Measurements from ENCODE around the gene FAM20B.

The FAM20B gene

GRCh38 chr1:179092896-179093461, 67.3 kb downstream of the FAM20B start:
- DNase-seq (ENCODE audit: low read depth), result no peak

- no peak for DNase-seq (ENCODE audit: low read depth)
Measured at GRCh38 chr1:179094818-179095217, 69.1 kb downstream of the FAM20B start.

- DNase-seq (ENCODE audit: low read depth), result no peak
Measured at GRCh38 chr1:179095377-179095776, 69.7 kb downstream of the FAM20B start.

GRCh38 chr1:179095924-179096323, 70.2 kb downstream of the FAM20B start:
- DNase-seq (ENCODE audit: low read depth), result no peak

- no peak for DNase-seq (ENCODE audit: low read depth)
Measured at GRCh38 chr1:179099891-179100290, 74.2 kb downstream of the FAM20B start.

- no peak for DNase-seq (ENCODE audit: low read depth)
Measured at GRCh38 chr1:179101566-179101965, 75.9 kb downstream of the FAM20B start.

GRCh38 chr1:179103999-179104398, 78.3 kb downstream of the FAM20B start:
- no peak for DNase-seq (ENCODE audit: low read depth)

GRCh38 chr1:179104611-179105250, 79.0 kb downstream of the FAM20B start:
- DNase-seq (ENCODE audit: low read depth), result no peak

- DNase-seq (ENCODE audit: low read depth), result no peak
Measured at GRCh38 chr1:179105393-179105792, 79.7 kb downstream of the FAM20B start.

GRCh38 chr1:179107706-179108629, 82.3 kb downstream of the FAM20B start:
- DNase-seq (ENCODE audit: low read depth), result no peak

GRCh38 chr1:179108644-179109043, 83.0 kb downstream of the FAM20B start:
- no peak for DNase-seq (ENCODE audit: low read depth)

GRCh38 chr1:179115181-179115580, 89.5 kb downstream of the FAM20B start:
- DNase-seq (ENCODE audit: low read depth), result no peak

GRCh38 chr1:179119513-179119912, 93.8 kb downstream of the FAM20B start:
- no peak for DNase-seq (ENCODE audit: low read depth)

- DNase-seq (ENCODE audit: low read depth), result no peak
Measured at GRCh38 chr1:179120736-179121135, 95.0 kb downstream of the FAM20B start.

GRCh38 chr1:179121159-179121938, 95.7 kb downstream of the FAM20B start:
- DNase-seq (ENCODE audit: low read depth), result peak; percentile 18

GRCh38 chr1:179124873-179125272, 99.2 kb downstream of the FAM20B start:
- no peak for DNase-seq (ENCODE audit: low read depth)

Data from activated T-cell treated with anti-CD3 and anti-CD28 coated beads for 24 hours (primary cell).